Astrocyte (in vitro differentiated cells and primary cell): Measurements from ENCODE around the gene CTSZ. TPM values are rescaled to one million over a fixed set of nuclear protein-coding genes. Genes with fewer than 3 reads are reported as not detected.

Experiments used
- DNase-seq: peaks from one replicate; pipeline ENCODE4 v3.0.0-alpha.2; 2010; ENCODE audit warnings: low read depth
- FAIRE-seq: peaks from 2 replicates; lab custom pipeline; 2011; peaks lifted over from hg19 to GRCh38; lab: Jason Lieb, UNC
- H2AFZ ChIP-seq: 2 replicates; pipeline ENCODE4 v1.6.0; 2012; ENCODE audit warnings: low read depth, low read length, inconsistent platforms
- H3K27ac ChIP-seq: 2 replicates; pipeline ENCODE4 v1.5.1; 2011; ENCODE audit warnings: low read depth, low read length, inconsistent platforms
- H3K27me3 ChIP-seq: 2 replicates; pipeline ENCODE4 v1.6.0; 2011; ENCODE audit warnings: low read length, inconsistent platforms; ENCODE audit not compliant: insufficient read depth
- H3K36me3 ChIP-seq: 2 replicates; pipeline ENCODE4 v1.5.1; 2011; ENCODE audit warnings: low read length, inconsistent platforms; ENCODE audit not compliant: insufficient read depth
- H3K4me1 ChIP-seq: 2 replicates; pipeline ENCODE4 v1.5.1; 2011; ENCODE audit warnings: low read length, inconsistent platforms; ENCODE audit not compliant: insufficient read depth
- H3K4me2 ChIP-seq: 2 replicates; pipeline ENCODE4 v1.6.0; 2012; ENCODE audit warnings: low read length, inconsistent platforms
- H3K4me3 ChIP-seq: 2 replicates; pipeline ENCODE4 v1.5.1; 2011; ENCODE audit warnings: low read depth, mild to moderate bottlenecking, low read length, inconsistent platforms; ENCODE audit not compliant: insufficient read depth
- H3K79me2 ChIP-seq: 2 replicates; pipeline ENCODE4 v1.6.0; 2012; ENCODE audit warnings: mild to moderate bottlenecking, low read length, inconsistent platforms; ENCODE audit not compliant: insufficient read depth
- H3K9ac ChIP-seq: 2 replicates; pipeline ENCODE4 v1.6.0; 2012; ENCODE audit warnings: mild to moderate bottlenecking, low read length, inconsistent platforms
- H3K9me3 ChIP-seq: 2 replicates; pipeline ENCODE4 v1.5.1; 2012; ENCODE audit warnings: low read depth, mild to moderate bottlenecking, low read length, inconsistent platforms; ENCODE audit not compliant: insufficient read depth
- H4K20me1 ChIP-seq: 2 replicates; pipeline ENCODE4 v1.6.0; 2012; ENCODE audit warnings: low read length, inconsistent platforms; ENCODE audit not compliant: insufficient read depth
- H3K27ac Mint-ChIP-seq: one replicate; pipeline ENCODE4 v1.8.0; 2021; ENCODE audit warnings: mild to moderate bottlenecking, mixed read lengths; ENCODE audit not compliant: unreplicated experiment
- H3K27me3 Mint-ChIP-seq: one replicate; pipeline ENCODE4 v1.8.0; 2021; ENCODE audit warnings: low read depth, mixed read lengths; ENCODE audit not compliant: unreplicated experiment
- H3K36me3 Mint-ChIP-seq: one replicate; pipeline ENCODE4 v1.8.0; 2021; ENCODE audit warnings: low read depth, mixed read lengths; ENCODE audit not compliant: unreplicated experiment
- H3K4me1 Mint-ChIP-seq: one replicate; pipeline ENCODE4 v1.8.0; 2021; ENCODE audit warnings: low read depth, mixed read lengths; ENCODE audit not compliant: unreplicated experiment
- H3K4me3 Mint-ChIP-seq: one replicate; pipeline ENCODE4 v1.8.0; 2021; ENCODE audit warnings: mild to moderate bottlenecking, moderate library complexity, mixed read lengths; ENCODE audit not compliant: unreplicated experiment
- H3K9me3 Mint-ChIP-seq: one replicate; pipeline ENCODE4 v1.8.0; 2021; ENCODE audit warnings: mild to moderate bottlenecking, mixed read lengths; ENCODE audit not compliant: unreplicated experiment
- EZH2 ChIP-seq: IDR thresholded peaks from 2 replicates; pipeline ENCODE4 v1.6.1; 2012; ENCODE audit warnings: mild to moderate bottlenecking, low read length, inconsistent platforms; ENCODE audit not compliant: insufficient read depth
- total RNA-seq: library from RNA; stranded (reverse); gene quantifications from 2 replicates; pipeline ENCODE4 v1.2.1, GENCODE V29; 2021
- TF ChIP-seq, protein P1 (sequence below): IDR thresholded peaks from 2 replicates; pipeline ENCODE4 v1.5.1; 2011; ENCODE audit warnings: low read depth, mild to moderate bottlenecking, inconsistent platforms, low read length, moderate library complexity; ENCODE audit not compliant: insufficient read depth

CTSZ gene
- total RNA-seq, 1 donor from 2014 or later, result 112 TPM

DNA sequence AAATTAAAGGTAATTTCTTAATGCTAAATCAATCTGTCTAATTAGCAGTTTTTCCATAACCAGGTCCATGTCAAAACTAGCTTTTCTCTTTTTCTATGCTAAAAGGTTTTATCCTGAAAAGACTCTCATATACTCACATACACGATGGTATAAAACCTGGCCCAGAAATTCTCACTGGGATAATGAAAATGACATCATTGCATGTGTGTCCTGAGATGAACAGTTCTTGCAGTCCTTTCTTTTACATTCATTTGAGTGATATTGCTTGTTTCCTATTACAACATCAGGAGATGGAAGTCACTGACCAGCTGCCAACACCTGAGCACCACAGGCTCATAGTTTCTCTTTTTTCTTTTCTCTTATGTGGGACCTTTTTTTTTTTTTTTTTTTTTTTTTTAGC, 43.4 kb upstream of the CTSZ start:
- Mint-ChIP-seq H3K27ac (no peak overlapping the region), H3K9me3 (peaks cover 2% of the 10 kb centered on the region), H3K36me3 (no peaks in the 10 kb centered on the region), H3K27me3 (peaks cover 6% of the 10 kb centered on the region), H3K4me1 (peaks cover 9% of the 10 kb centered on the region), H3K4me3 (no peak overlapping the region)
- no peak for DNase-seq
- H3K27ac ChIP-seq, result no peak overlapping the region
- H3K27me3 ChIP-seq, result peaks cover 13% of the 10 kb centered on the region
- no peaks in the 10 kb centered on the region for H3K9me3 ChIP-seq
- no peaks in the 10 kb centered on the region for H3K36me3 ChIP-seq
- H3K79me2 ChIP-seq, result no peaks in the 10 kb centered on the region
- H3K4me2 ChIP-seq, result no peak overlapping the region
- H4K20me1 ChIP-seq, result no peaks in the 10 kb centered on the region
- FAIRE-seq, result no peak
- H3K4me1 ChIP-seq, result no peaks in the 10 kb centered on the region
- H2AFZ ChIP-seq, result no peak overlapping the region
- no peak overlapping the region for H3K9ac ChIP-seq
- no peak overlapping the region for H3K4me3 ChIP-seq
- TF ChIP-seq, protein P1, sequence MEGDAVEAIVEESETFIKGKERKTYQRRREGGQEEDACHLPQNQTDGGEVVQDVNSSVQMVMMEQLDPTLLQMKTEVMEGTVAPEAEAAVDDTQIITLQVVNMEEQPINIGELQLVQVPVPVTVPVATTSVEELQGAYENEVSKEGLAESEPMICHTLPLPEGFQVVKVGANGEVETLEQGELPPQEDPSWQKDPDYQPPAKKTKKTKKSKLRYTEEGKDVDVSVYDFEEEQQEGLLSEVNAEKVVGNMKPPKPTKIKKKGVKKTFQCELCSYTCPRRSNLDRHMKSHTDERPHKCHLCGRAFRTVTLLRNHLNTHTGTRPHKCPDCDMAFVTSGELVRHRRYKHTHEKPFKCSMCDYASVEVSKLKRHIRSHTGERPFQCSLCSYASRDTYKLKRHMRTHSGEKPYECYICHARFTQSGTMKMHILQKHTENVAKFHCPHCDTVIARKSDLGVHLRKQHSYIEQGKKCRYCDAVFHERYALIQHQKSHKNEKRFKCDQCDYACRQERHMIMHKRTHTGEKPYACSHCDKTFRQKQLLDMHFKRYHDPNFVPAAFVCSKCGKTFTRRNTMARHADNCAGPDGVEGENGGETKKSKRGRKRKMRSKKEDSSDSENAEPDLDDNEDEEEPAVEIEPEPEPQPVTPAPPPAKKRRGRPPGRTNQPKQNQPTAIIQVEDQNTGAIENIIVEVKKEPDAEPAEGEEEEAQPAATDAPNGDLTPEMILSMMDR, result no peak
- no peak for TF ChIP-seq EZH2

DNA sequence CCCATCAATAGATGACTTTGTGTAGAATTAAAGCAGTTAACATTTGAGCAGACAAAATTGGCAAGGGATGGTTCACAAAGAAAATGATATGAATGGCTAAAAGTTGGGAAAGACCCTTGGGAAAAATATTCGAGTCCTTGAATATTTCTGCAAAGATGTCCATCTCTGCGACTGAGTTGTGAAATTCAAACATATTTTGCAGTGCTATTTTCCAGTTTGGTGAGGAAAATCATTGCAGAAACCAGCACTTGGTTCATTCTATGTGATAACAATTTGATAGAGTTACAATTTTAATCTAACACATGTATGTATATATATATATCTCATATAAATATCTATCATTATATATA, 41.6 kb upstream of the CTSZ start:
- Histone ChIP-seq H3K4me2 (peak overlapping the region; percentile 41), H3K9ac (no peak overlapping the region), H3K27me3 (peaks cover 13% of the 10 kb centered on the region), H3K9me3 (no peaks in the 10 kb centered on the region), H3K79me2 (no peaks in the 10 kb centered on the region), H2AFZ (no peak overlapping the region), H3K4me3 (no peak overlapping the region), H3K27ac (no peak overlapping the region), H3K4me1 (no peaks in the 10 kb centered on the region), H4K20me1 (no peaks in the 10 kb centered on the region), H3K36me3 (no peaks in the 10 kb centered on the region)
- Mint-ChIP-seq H3K4me1 (peaks cover 9% of the 10 kb centered on the region), H3K36me3 (no peaks in the 10 kb centered on the region), H3K9me3 (peaks cover 2% of the 10 kb centered on the region), H3K27ac (no peak overlapping the region), H3K27me3 (peaks cover 6% of the 10 kb centered on the region), H3K4me3 (no peak overlapping the region)
- TF ChIP-seq, protein P1, result no peak
- no peak for TF ChIP-seq EZH2
- DNase-seq (no peak), FAIRE-seq (no peak)

DNA sequence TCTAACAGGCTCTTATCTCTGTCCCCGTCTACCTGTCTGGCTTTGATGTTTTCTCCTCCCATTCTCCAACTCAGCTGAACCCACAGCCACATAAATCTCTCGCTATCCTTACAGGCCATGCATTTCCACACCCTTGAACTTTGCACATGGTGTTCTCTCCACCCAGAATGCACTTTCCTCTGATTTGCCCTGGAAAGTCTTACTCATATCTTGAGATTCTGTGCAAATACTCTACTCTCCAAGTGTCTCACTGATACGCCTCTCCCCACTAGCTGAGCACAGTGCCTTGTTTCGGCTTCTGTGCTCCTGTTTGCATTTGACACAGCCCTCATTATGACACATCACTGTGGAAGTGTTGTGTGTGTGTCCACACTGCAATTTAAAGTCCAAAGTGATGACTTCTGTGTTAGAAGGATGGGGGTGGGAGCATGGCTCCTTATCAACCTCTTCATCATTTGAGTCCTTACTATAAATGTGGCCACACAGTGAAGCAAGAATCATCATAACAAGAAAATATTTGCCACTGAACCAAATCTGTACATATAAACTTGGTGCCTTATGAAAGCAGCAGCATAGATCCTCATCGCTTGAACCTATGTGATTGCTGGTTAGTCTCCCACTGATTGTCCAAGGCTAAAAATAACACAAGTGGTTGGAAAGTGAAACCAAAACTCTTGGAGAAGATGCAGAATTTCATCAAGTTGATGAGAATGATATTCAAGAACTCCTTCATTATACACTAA, 41.1 kb upstream of the CTSZ start:
- FAIRE-seq, result no peak

More for the DNA sequence above, 41.1 kb upstream of the CTSZ start:
- Histone ChIP-seq H3K4me2 (peak overlapping the region; percentile 41), H3K9me3 (no peaks in the 10 kb centered on the region), H3K4me3 (no peak overlapping the region), H4K20me1 (no peaks in the 10 kb centered on the region), H3K4me1 (no peaks in the 10 kb centered on the region), H3K36me3 (no peaks in the 10 kb centered on the region), H3K79me2 (no peaks in the 10 kb centered on the region), H3K27me3 (peaks cover 13% of the 10 kb centered on the region), H3K27ac (no peak overlapping the region), H3K9ac (no peak overlapping the region), H2AFZ (no peak overlapping the region)
- DNase-seq, result peak; percentile 61
- H3K4me3 Mint-ChIP-seq, result peak overlapping the region; percentile 41
- H3K27ac Mint-ChIP-seq, result peak overlapping the region; percentile 59
- TF ChIP-seq, protein P1, result no peak
- TF ChIP-seq EZH2, result no peak
- H3K4me1 Mint-ChIP-seq, result peaks cover 10% of the 10 kb centered on the region
- H3K36me3 Mint-ChIP-seq, result no peaks in the 10 kb centered on the region
- peaks cover 6% of the 10 kb centered on the region for H3K27me3 Mint-ChIP-seq
- H3K9me3 Mint-ChIP-seq, result peaks cover 2% of the 10 kb centered on the region
